Activated naive CD4-positive, alpha-beta T cell treated with Interleukin-2 at 50 U/mL for 16 hours (primary cell): Measurements from ENCODE around the gene PRAMEF10.
"Not testable (repeated sequence)": the region's sequence is repeated elsewhere in the genome, so short reads cannot be mapped to it uniquely, and the experiment has no call there.

Experiments used
- DNase-seq: peaks from one replicate; pipeline ENCODE4 v3.0.0-alpha.2; 2020

Gene PRAMEF10

GRCh38 chr1:12898170-12898569, at the start of gene PRAMEF10:
TSS of gene PRAMEF10 (minus strand) at chr1:12898270. CDS start at chr1:12895847, 2,423 bp downstream.
- DNase-seq: not testable (repeated sequence)

- DNase-seq: not testable (repeated sequence)
Measured at GRCh38 chr1:12947480-12947879, 49.4 kb upstream of the PRAMEF10 start, which contains the start of gene PRAMEF6. TSS of gene PRAMEF6 (minus strand) at chr1:12947580. CDS start at chr1:12942518, 5,062 bp downstream.

- not testable (repeated sequence) for DNase-seq
Measured at GRCh38 chr1:12924368-12924767, 26.3 kb upstream of the PRAMEF10 start.

- DNase-seq: not testable (repeated sequence)
Measured at GRCh38 chr1:12921749-12922148, 23.7 kb upstream of the PRAMEF10 start.

- DNase-seq: not testable (repeated sequence)
Measured at GRCh38 chr1:12916310-12916709, 18.2 kb upstream of the PRAMEF10 start, which contains the start of gene PRAMEF7. TSS of gene PRAMEF7 (plus strand) at chr1:12916610. CDS start at chr1:12917693, 1,083 bp downstream.

GRCh38 chr1:12903793-12904572, 5.9 kb upstream of the PRAMEF10 start:
- DNase-seq: not testable (repeated sequence)

GRCh38 chr1:12899186-12899585, 1.1 kb upstream of the PRAMEF10 start:
- not testable (repeated sequence) for DNase-seq

GRCh38 chr1:12886101-12886500, 12.0 kb downstream of the PRAMEF10 start, which contains the start of gene PRAMEF4:
TSS of gene PRAMEF4 (minus strand) at chr1:12886201. CDS start at chr1:12883394, 2,807 bp downstream.
- not testable (repeated sequence) for DNase-seq

GRCh38 chr1:12878453-12878852, 19.6 kb downstream of the PRAMEF10 start:
- DNase-seq: not testable (repeated sequence)

- not testable (repeated sequence) for DNase-seq
Measured at GRCh38 chr1:12863131-12863880, 34.8 kb downstream of the PRAMEF10 start.

GRCh38 chr1:12856786-12857185, 41.3 kb downstream of the PRAMEF10 start, which contains the start of gene PRAMEF2:
TSS of gene PRAMEF2 (plus strand) at chr1:12857086. CDS start at chr1:12859010, 1,924 bp downstream.
- DNase-seq: not testable (repeated sequence)

GRCh38 chr1:12851779-12852178, 46.3 kb downstream of the PRAMEF10 start:
- DNase-seq: no peak

GRCh38 chr1:12848620-12849019, 49.5 kb downstream of the PRAMEF10 start, which contains the start of gene HNRNPCL1:
TSS of gene HNRNPCL1 (minus strand) at chr1:12848720. CDS start at chr1:12848289, 431 bp downstream.
- DNase-seq: not testable (repeated sequence)
